Trophoblast cell (in vitro differentiated cells and primary cell): ENCODE measurements around the gene CCDC28B.

ENCODE experiments used
- DNase-seq, 2 donors: peaks; one replicate each; pipeline ENCODE4 v3.0.0-alpha.2; 2016
- H2AFZ ChIP-seq: 2 replicates; pipeline ENCODE4 v1.6.1; 2013; ENCODE audit warnings: low read length, moderate library complexity, mild to moderate bottlenecking; ENCODE audit not compliant: insufficient read depth, poor library complexity
- H2AK5ac ChIP-seq: 2 replicates; pipeline ENCODE4 v1.6.1; 2013; ENCODE audit warnings: mild to moderate bottlenecking, low read length
- H2BK120ac ChIP-seq: 2 replicates; pipeline ENCODE4 v1.6.1; 2013; ENCODE audit warnings: low read length, mild to moderate bottlenecking, moderate library complexity; ENCODE audit not compliant: insufficient read depth, poor library complexity
- H2BK12ac ChIP-seq: 2 replicates; pipeline ENCODE4 v1.6.1; 2013; ENCODE audit warnings: mild to moderate bottlenecking, low read length, moderate library complexity
- H2BK5ac ChIP-seq: 2 replicates; pipeline ENCODE4 v1.6.1; 2013; ENCODE audit warnings: low read length, low read depth, moderate library complexity, mild to moderate bottlenecking; ENCODE audit not compliant: poor library complexity
- H3K14ac ChIP-seq: 2 replicates; pipeline ENCODE4 v1.6.1; 2013; ENCODE audit warnings: mild to moderate bottlenecking, low read length
- H3K18ac ChIP-seq: 2 replicates; pipeline ENCODE4 v1.6.1; 2013; ENCODE audit warnings: mild to moderate bottlenecking, low read length
- H3K23ac ChIP-seq: 2 replicates; pipeline ENCODE4 v1.6.1; 2013; ENCODE audit warnings: low read length
- H3K27ac ChIP-seq: 2 replicates; pipeline ENCODE4 v1.5.1; 2013; ENCODE audit warnings: low read depth, mild to moderate bottlenecking, inconsistent platforms, low read length, moderate library complexity
- H3K27me3 ChIP-seq: 2 replicates; pipeline ENCODE4 v1.6.1; 2013; ENCODE audit warnings: inconsistent platforms, mild to moderate bottlenecking, low read length, moderate library complexity; ENCODE audit not compliant: insufficient read depth
- H3K36me3 ChIP-seq, 2 experiments: 1 replicate in 1 of 2; 2 replicates in 1 of 2; pipeline ENCODE4 v1.6.1; 2013; ENCODE audit warnings: low read length in 2 of 2, mild to moderate bottlenecking in 2 of 2, moderate library complexity in 1 of 2; ENCODE audit not compliant: insufficient read depth in 2 of 2, control insufficient read depth in 1 of 2
- H3K4ac ChIP-seq: 2 replicates; pipeline ENCODE4 v1.6.1; 2013; ENCODE audit warnings: low read depth, mild to moderate bottlenecking, low read length, moderate library complexity
- H3K4me1 ChIP-seq, 2 experiments: 1 replicate in 1 of 2; 2 replicates in 1 of 2; pipeline ENCODE4 v1.6.1; 2013; ENCODE audit warnings: low read length in 2 of 2, mild to moderate bottlenecking in 2 of 2, moderate library complexity in 1 of 2; ENCODE audit not compliant: insufficient read depth in 2 of 2, control insufficient read depth in 1 of 2
- H3K4me2 ChIP-seq: 2 replicates; pipeline ENCODE4 v1.6.1; 2013; ENCODE audit warnings: inconsistent platforms, mild to moderate bottlenecking, low read length, moderate library complexity
- H3K4me3 ChIP-seq: 2 replicates; pipeline ENCODE4 v1.5.1; 2013; ENCODE audit warnings: mild to moderate bottlenecking, low read depth, low read length, inconsistent platforms
- H3K79me1 ChIP-seq: one replicate; pipeline ENCODE4 v1.6.1; 2013; ENCODE audit warnings: low read length
- H3K79me2 ChIP-seq: 2 replicates; pipeline ENCODE4 v1.6.1; 2013; ENCODE audit warnings: low read length, mild to moderate bottlenecking; ENCODE audit not compliant: control insufficient read depth, insufficient read depth, poor library complexity
- H3K9ac ChIP-seq: 2 replicates; pipeline ENCODE4 v1.6.1; 2013; ENCODE audit warnings: mild to moderate bottlenecking, low read length
- H3K9me3 ChIP-seq: 2 replicates; pipeline ENCODE4 v1.6.1; 2013; ENCODE audit warnings: low read depth, mild to moderate bottlenecking, control low read depth, inconsistent platforms, low read length; ENCODE audit not compliant: insufficient read depth
- H4K12ac ChIP-seq: 2 replicates; pipeline ENCODE4 v1.6.1; 2013; ENCODE audit warnings: low read depth, mild to moderate bottlenecking, low read length, moderate library complexity
- H4K8ac ChIP-seq: 2 replicates; pipeline ENCODE4 v1.6.1; 2013; ENCODE audit warnings: low read depth, mild to moderate bottlenecking, low read length, moderate library complexity
- H4K91ac ChIP-seq: one replicate; pipeline ENCODE4 v1.6.1; 2013; ENCODE audit warnings: low read depth, mild to moderate bottlenecking, low read length, moderate library complexity
- WGBS: extraction: QIAGEN DNeasy Blood & Tissue Kit; methylation state at CpG from one replicate; pipeline ENCODE4 v1.1.7; 2013; ENCODE audit warnings: missing lambda C conversion rate; ENCODE audit not compliant: insufficient read length, insufficient coverage; ENCODE audit errors: extremely low coverage; 5-methylcytosine and 5-hydroxymethylcytosine counted together

CCDC28B gene

GRCh38 chr1:32181065-32181464, 19.3 kb upstream of the CCDC28B start:
- peak overlapping the region; percentile 0 for H3K4me2 ChIP-seq
- no peak overlapping the region for H3K18ac ChIP-seq
- peaks cover 16 to 24% of the 10 kb centered on the region in 2 experiments for H3K36me3 ChIP-seq
- H4K91ac ChIP-seq = no peak overlapping the region
- H3K27ac ChIP-seq = no peak overlapping the region
- H3K9me3 ChIP-seq = no peaks in the 10 kb centered on the region
- H3K4me1 ChIP-seq = peaks cover 7 to 10% of the 10 kb centered on the region in 2 experiments
- H4K12ac ChIP-seq = no peak overlapping the region
- no peak overlapping the region for H3K4me3 ChIP-seq
- no peak overlapping the region for H2BK120ac ChIP-seq
- peaks cover 8% of the 10 kb centered on the region for H3K79me2 ChIP-seq
- WGBS = no CpG with 5 or more reads among the region's 9 CpGs
- no peak overlapping the region for H2BK12ac ChIP-seq
- no peak overlapping the region for H3K9ac ChIP-seq
- no peak overlapping the region for H2AFZ ChIP-seq
- peak overlapping the region; percentile 77 for H3K4ac ChIP-seq
- H3K14ac ChIP-seq = peak overlapping the region; percentile 24
- H3K79me1 ChIP-seq = peaks cover 9% of the 10 kb centered on the region
- no peak overlapping the region for H3K23ac ChIP-seq
- H4K8ac ChIP-seq = no peak overlapping the region
- no peaks in the 10 kb centered on the region for H3K27me3 ChIP-seq
- no peak for DNase-seq
- no peak overlapping the region for H2AK5ac ChIP-seq
- no peak overlapping the region for H2BK5ac ChIP-seq

- Histone ChIP-seq H4K8ac (no peak overlapping the region), H2BK5ac (no peak overlapping the region), H3K4me1 (peaks cover 7 to 10% of the 10 kb centered on the region in 2 experiments), H2BK120ac (no peak overlapping the region), H2AFZ (no peak overlapping the region), H4K91ac (no peak overlapping the region), H3K4ac (peak overlapping the region; percentile 77), H3K79me2 (peaks cover 8% of the 10 kb centered on the region), H3K27me3 (no peaks in the 10 kb centered on the region), H2BK12ac (no peak overlapping the region), H4K12ac (no peak overlapping the region), H3K23ac (no peak overlapping the region), H3K4me2 (no peak overlapping the region), H2AK5ac (no peak overlapping the region), H3K79me1 (peaks cover 9% of the 10 kb centered on the region), H3K36me3 (peaks cover 17 to 28% of the 10 kb centered on the region in 2 experiments), H3K4me3 (no peak overlapping the region), H3K9me3 (no peaks in the 10 kb centered on the region), H3K9ac (no peak overlapping the region), H3K27ac (no peak overlapping the region), H3K18ac (no peak overlapping the region), H3K14ac (no peak overlapping the region)
- WGBS = no CpG with 5 or more reads among the region's 5 CpGs
- no peak for DNase-seq
These were observed 18.8 kb upstream of the CCDC28B start for GRCh38 chr1:32181563-32181962.

- no peak overlapping the region for H3K18ac ChIP-seq
These were observed 18.3 kb upstream of the CCDC28B start for GRCh38 chr1:32182060-32182459.

GRCh38 chr1:32184650-32185049, 15.7 kb upstream of the CCDC28B start:
- H4K91ac ChIP-seq = no peak overlapping the region
- no peak for DNase-seq
- no peak overlapping the region for H2BK120ac ChIP-seq
- peaks cover 8% of the 10 kb centered on the region for H3K79me2 ChIP-seq
- H3K36me3 ChIP-seq = peaks cover 36 to 53% of the 10 kb centered on the region in 2 experiments
- peaks cover 2% of the 10 kb centered on the region for H3K9me3 ChIP-seq
- H2AFZ ChIP-seq = no peak overlapping the region
- no peak overlapping the region for H2BK5ac ChIP-seq
- H3K4me2 ChIP-seq = no peak overlapping the region
- H2AK5ac ChIP-seq = no peak overlapping the region
- H4K8ac ChIP-seq = no peak overlapping the region
- H3K9ac ChIP-seq = no peak overlapping the region
- no peak overlapping the region for H3K14ac ChIP-seq
- peaks cover 7% of the 10 kb centered on the region for H3K79me1 ChIP-seq
- no peak overlapping the region for H3K18ac ChIP-seq
- no peaks in the 10 kb centered on the region for H3K27me3 ChIP-seq
- peaks cover 7% of the 10 kb centered on the region in 2 experiments for H3K4me1 ChIP-seq
- no peak overlapping the region for H2BK12ac ChIP-seq
- H3K23ac ChIP-seq = no peak overlapping the region
- no peak overlapping the region for H4K12ac ChIP-seq
- H3K4ac ChIP-seq = no peak overlapping the region
- H3K27ac ChIP-seq = no peak overlapping the region
- no peak overlapping the region for H3K4me3 ChIP-seq

More at GRCh38 chr1:32182060-32182459, 18.3 kb upstream of the CCDC28B start:
- Histone ChIP-seq H3K4me2 (no peak overlapping the region), H3K36me3 (peaks cover 17 to 31% of the 10 kb centered on the region in 2 experiments), H3K14ac (no peak overlapping the region), H3K79me1 (peaks cover 9% of the 10 kb centered on the region), H4K91ac (no peak overlapping the region), H3K4me3 (no peak overlapping the region), H2BK120ac (no peak overlapping the region), H3K4ac (peak overlapping the region; percentile 66), H3K4me1 (peaks cover 7 to 10% of the 10 kb centered on the region in 2 experiments), H4K8ac (no peak overlapping the region), H2BK5ac (no peak overlapping the region), H3K27me3 (no peaks in the 10 kb centered on the region), H2AFZ (peak overlapping the region; percentile 12), H3K9me3 (no peaks in the 10 kb centered on the region), H3K27ac (no peak overlapping the region), H4K12ac (no peak overlapping the region), H2AK5ac (no peak overlapping the region), H2BK12ac (no peak overlapping the region), H3K23ac (no peak overlapping the region), H3K79me2 (peaks cover 8% of the 10 kb centered on the region), H3K9ac (peak overlapping the region; percentile 64)
- WGBS = no CpG with 5 or more reads among the region's 6 CpGs
- no peak for DNase-seq
